Peyer's patch (tissue), 4 donors: Measurements from ENCODE around the gene ZNF518A.
"Not testable (repeated sequence)": the region's sequence is repeated elsewhere in the genome, so short reads cannot be mapped to it uniquely, and the experiment has no call there.

Source experiments
- POLR2A ChIP-seq, 2 donors: fragments of 450-650 bp; IDR thresholded peaks; one replicate each; pipeline ENCODE4 v1.5.1; 2017; ENCODE audit warnings: antibody characterized with exemption in 2 of 2, mild to moderate bottlenecking in 2 of 2, moderate library complexity in 2 of 2
- TF ChIP-seq, protein P1 (sequence below), 6 experiments: fragments of 450-650 bp in 4 of 6; fragments of 200-600 bp in 2 of 6; sonication (generic) in 1 of 6; IDR thresholded peaks; one replicate each; pipeline ENCODE4 v1.5.1; 2017 to 2019; ENCODE audit warnings: antibody characterized with exemption in 6 of 6, mild to moderate bottlenecking in 3 of 6, moderate library complexity in 1 of 6

DNA sequence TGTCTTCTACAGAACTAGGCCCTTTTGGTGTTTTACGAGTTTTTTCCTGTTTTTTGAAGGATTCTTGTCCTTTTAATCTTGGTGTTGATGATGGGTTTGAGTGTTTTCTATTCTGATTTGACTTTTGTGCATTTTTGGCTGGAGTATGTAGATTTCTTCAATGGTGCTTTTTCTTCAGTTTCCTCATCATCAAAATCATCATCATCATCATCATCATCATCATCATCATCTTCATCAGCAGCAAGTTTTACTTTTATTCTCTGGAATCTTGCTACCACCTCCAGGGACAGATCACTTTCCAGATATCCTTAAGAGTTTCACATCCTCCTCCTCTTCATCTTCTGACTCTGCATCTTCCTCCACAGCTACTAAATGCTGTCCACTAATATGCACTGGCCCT is 59.4 kb downstream of the ZNF518A start:
- not testable (repeated sequence) for TF ChIP-seq POLR2A (IDR thresholded peaks at IDR 0.05)
- TF ChIP-seq, protein P1, sequence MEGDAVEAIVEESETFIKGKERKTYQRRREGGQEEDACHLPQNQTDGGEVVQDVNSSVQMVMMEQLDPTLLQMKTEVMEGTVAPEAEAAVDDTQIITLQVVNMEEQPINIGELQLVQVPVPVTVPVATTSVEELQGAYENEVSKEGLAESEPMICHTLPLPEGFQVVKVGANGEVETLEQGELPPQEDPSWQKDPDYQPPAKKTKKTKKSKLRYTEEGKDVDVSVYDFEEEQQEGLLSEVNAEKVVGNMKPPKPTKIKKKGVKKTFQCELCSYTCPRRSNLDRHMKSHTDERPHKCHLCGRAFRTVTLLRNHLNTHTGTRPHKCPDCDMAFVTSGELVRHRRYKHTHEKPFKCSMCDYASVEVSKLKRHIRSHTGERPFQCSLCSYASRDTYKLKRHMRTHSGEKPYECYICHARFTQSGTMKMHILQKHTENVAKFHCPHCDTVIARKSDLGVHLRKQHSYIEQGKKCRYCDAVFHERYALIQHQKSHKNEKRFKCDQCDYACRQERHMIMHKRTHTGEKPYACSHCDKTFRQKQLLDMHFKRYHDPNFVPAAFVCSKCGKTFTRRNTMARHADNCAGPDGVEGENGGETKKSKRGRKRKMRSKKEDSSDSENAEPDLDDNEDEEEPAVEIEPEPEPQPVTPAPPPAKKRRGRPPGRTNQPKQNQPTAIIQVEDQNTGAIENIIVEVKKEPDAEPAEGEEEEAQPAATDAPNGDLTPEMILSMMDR (IDR thresholded peaks at IDR 0.05) = not testable (repeated sequence)
